ENCODE data around the gene GLYR1. TPM values are rescaled to one million over a fixed set of nuclear protein-coding genes. Genes with fewer than 3 reads are reported as not detected.

The GLYR1 gene
- total and polyA plus RNA-seq, 10 of the 15 experiments (the other 5 are each of a cell fraction or from before 2014, with no cell fraction given): 7.3 to 90.2 (median 57.2) TPM

DNA sequence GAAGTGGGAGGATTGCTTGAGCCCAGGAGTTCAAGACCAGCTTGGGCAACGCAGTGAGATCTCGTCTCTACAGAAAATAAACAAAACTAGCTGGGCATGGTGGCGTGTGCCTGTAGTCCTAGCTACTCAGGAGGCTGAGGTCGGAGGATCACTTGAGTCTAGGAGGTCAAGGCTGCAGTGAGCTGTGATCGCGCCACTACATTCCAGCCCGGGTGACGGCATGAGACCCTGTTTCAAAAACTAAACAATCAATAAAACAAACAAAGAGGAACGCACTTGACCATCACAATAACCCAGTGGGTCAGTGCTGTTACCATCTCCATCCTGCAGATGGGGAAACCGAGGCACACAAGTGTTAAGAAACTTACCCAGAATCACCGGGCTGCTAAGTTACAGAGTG, 93.9 kb downstream of the GLYR1 start:
- WGBS (ENCODE audit: insufficient coverage, insufficient replicate concordance, low lambda C conversion rate, missing lambda C conversion rate): 93% methylated on average over 11 of the region's 11 CpGs
- CTCF ChIA-PET: no interaction called here
- FAIRE-seq (no peak), ATAC-seq (no peak), DNase-seq (ENCODE audit: low read depth, low spot score) (no peak)
- POLR2A ChIA-PET: no interaction called here
- Histone ChIP-seq H3K36me3 (ENCODE audit: control insufficient read depth in 2 of 2, insufficient read depth in 2 of 2, low read length in 1 of 2) (peaks cover 8 to 17% of the 10 kb centered on the region in 2 experiments), H4K20me1 (ENCODE audit: control insufficient read depth, insufficient read depth) (no peaks in the 10 kb centered on the region), H3K79me2 (ENCODE audit: control insufficient read depth, insufficient read depth, low read length) (no peaks in the 10 kb centered on the region), H3K4me1 (ENCODE audit: control insufficient read depth, insufficient read depth, low read length) (peaks cover 12% of the 10 kb centered on the region), H3K9ac (ENCODE audit: control insufficient read depth, insufficient read depth, low read length) (no peak overlapping the region), H3K27ac (ENCODE audit: control insufficient read depth, insufficient read depth) (no peak overlapping the region), H3K9me3 (replicated peaks; ENCODE audit: control insufficient read depth, insufficient read depth, low read length) (peaks cover 4% of the 10 kb centered on the region; the same call in 1 of the 3 replicates), H3K27me3 (replicated peaks in 1 of 2; ENCODE audit: control insufficient read depth in 2 of 2, insufficient read depth in 2 of 2, low read length in 1 of 2) (no peaks in the 10 kb centered on the region), H3K4me2 (ENCODE audit: control insufficient read depth, insufficient read depth) (no peak overlapping the region), H2AFZ (ENCODE audit: control insufficient read depth, low read depth, low read length) (no peak overlapping the region), H3K4me3 (no peak overlapping the region)
- RAD21 ChIA-PET (ENCODE audit: unreplicated experiment): no interaction called here
- BruUV-seq (replicated peaks): no TSS peak
- in situ Hi-C loops (cut with MboI): no loop called here
- intact Hi-C loops (cut with micrococcal nuclease; ENCODE audit: unreplicated experiment): no loop called here
- SMC1A ChIA-PET (ENCODE audit: uncharacterized antibody, unreplicated experiment): no interaction called here
- TF ChIP-seq PKNOX1 (IDR thresholded peaks at IDR 0.05) (no peak), ESRRA (IDR thresholded peaks at IDR 0.05; ENCODE audit: low read length) (no peak), ZSCAN29 (IDR thresholded peaks at IDR 0.05) (no peak), MXI1 (IDR thresholded peaks at IDR 0.05; ENCODE audit: low read depth, low read length) (no peak), ASH2L (IDR thresholded peaks at IDR 0.05; ENCODE audit: borderline replicate concordance, low read depth) (no peak), IKZF2 (IDR thresholded peaks at IDR 0.05) (no peak), STAT1 (conservative IDR thresholded peaks at IDR 0.05) (no peak), ZNF24 (IDR thresholded peaks at IDR 0.05) (no peak), PML (IDR thresholded peaks at IDR 0.05; ENCODE audit: low read length) (no peak), PAX5 (IDR thresholded peaks at IDR 0.05; ENCODE audit: borderline replicate concordance, low read depth, low read length) (no peak), SIN3A (IDR thresholded peaks at IDR 0.05; ENCODE audit: low read depth, low read length) (no peak), SMAD5 (IDR thresholded peaks at IDR 0.05; ENCODE audit: low read depth) (no peak), BMI1 (IDR thresholded peaks at IDR 0.05; ENCODE audit: borderline replicate concordance) (no peak), TCF12 (IDR thresholded peaks at IDR 0.05; ENCODE audit: low read depth, low read length) (no peak), CUX1 (IDR thresholded peaks at IDR 0.05; ENCODE audit: insufficient replicate concordance, low read depth, low read length) (no peak), ZBTB11 (CRISPR knock-in tag; IDR thresholded peaks at IDR 0.05) (no peak), MTA3 (IDR thresholded peaks at IDR 0.05; ENCODE audit: borderline replicate concordance, low read length) (no peak), NFYB (IDR thresholded peaks at IDR 0.05; ENCODE audit: insufficient read depth, low read depth, low read length) (no peak)
